Osteoblast (primary cell): ENCODE data around the gene PRKAR1A. TPM values are rescaled to one million over a fixed set of nuclear protein-coding genes. Genes with fewer than 3 reads are reported as not detected.

Experiments
- DNase-seq: peaks from one replicate; pipeline ENCODE4 v3.0.0; 2011; ENCODE audit warnings: low spot score, mixed read lengths; ENCODE audit not compliant: insufficient read length; ENCODE audit errors: missing footprints
- H2AFZ ChIP-seq: 2 replicates; pipeline ENCODE4 v1.6.0; 2011; ENCODE audit warnings: mild to moderate bottlenecking, low read length
- H3K27ac ChIP-seq: 2 replicates; pipeline ENCODE4 v1.5.1; 2011; ENCODE audit warnings: mild to moderate bottlenecking, low read depth, low read length, moderate library complexity
- H3K27me3 ChIP-seq: 2 replicates; pipeline ENCODE4 v1.6.0; 2012; ENCODE audit warnings: mild to moderate bottlenecking, control low read depth, inconsistent platforms, low read length, moderate library complexity; ENCODE audit not compliant: insufficient read depth
- H3K36me3 ChIP-seq: 2 replicates; pipeline ENCODE4 v1.5.1; 2011; ENCODE audit warnings: mild to moderate bottlenecking, low read length, control low read depth, moderate library complexity; ENCODE audit not compliant: insufficient read depth
- H3K4me1 ChIP-seq: 2 replicates; pipeline ENCODE4 v1.5.1; 2011; ENCODE audit warnings: mild to moderate bottlenecking, low read length, control low read depth, moderate library complexity; ENCODE audit not compliant: insufficient read depth
- H3K4me2 ChIP-seq: 2 replicates; pipeline ENCODE4 v1.6.0; 2011; ENCODE audit warnings: mild to moderate bottlenecking, low read length; ENCODE audit not compliant: insufficient read depth
- H3K4me3 ChIP-seq: fragments of 200-600 bp; sonication (generic); 3 replicates; pipeline ENCODE4 v1.5.1; 2012; ENCODE audit warnings: mild to moderate bottlenecking, low read length, inconsistent platforms; ENCODE audit not compliant: insufficient read depth
- H3K79me2 ChIP-seq: 2 replicates; pipeline ENCODE4 v1.6.0; 2012; ENCODE audit warnings: mild to moderate bottlenecking, low read length, control low read depth, inconsistent platforms; ENCODE audit not compliant: insufficient read depth
- H3K9me3 ChIP-seq: 2 replicates; pipeline ENCODE4 v1.5.1; 2011; ENCODE audit warnings: low read depth, low read length, control low read depth
- H4K20me1 ChIP-seq: 2 replicates; pipeline ENCODE4 v1.6.0; 2012; ENCODE audit warnings: mild to moderate bottlenecking, low read length, control low read depth; ENCODE audit not compliant: insufficient read depth
- total RNA-seq: library from RNA; depleted of rRNA; stranded (reverse); fragments of >200 nt; gene quantifications from 2 replicates; pipeline ENCODE4 v1.2.3, GENCODE V29; 2012
- TF ChIP-seq, protein P1 (sequence below): IDR thresholded peaks from 2 replicates; pipeline ENCODE4 v1.5.1; 2011; ENCODE audit warnings: mild to moderate bottlenecking, low read depth, low read length, moderate library complexity; ENCODE audit errors: extremely low read depth

PRKAR1A gene
- total RNA-seq, 1 donor: 259 TPM

DNA sequence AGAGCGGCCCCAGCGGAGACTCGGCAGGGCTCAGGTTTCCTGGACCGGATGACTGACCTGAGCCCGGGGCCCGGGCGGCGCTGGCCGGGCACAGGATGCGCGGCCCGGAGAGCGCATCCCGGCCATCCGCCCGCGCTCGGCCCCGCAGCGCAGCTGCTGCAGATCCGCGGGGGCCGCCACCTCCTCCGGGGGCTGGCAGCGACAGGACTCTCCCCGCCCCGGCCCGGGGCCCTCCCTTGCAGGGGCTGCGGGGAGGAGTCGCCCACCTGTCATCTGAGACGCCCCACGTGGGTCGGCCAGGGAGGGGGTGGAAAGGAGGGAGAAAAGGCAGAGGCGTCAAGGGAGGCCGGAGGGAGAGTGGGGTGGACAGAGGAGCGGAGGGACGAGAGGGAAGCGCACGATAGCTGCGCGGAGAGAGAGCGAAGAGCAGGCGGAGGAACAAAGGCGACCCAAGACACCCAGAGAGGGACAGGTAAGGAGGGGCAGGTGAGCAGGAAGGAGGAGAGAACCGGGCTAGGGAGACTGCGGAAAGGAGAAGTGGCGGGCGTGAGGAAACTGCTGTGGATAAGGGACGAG is 471 bp upstream of the PRKAR1A start:
- TF ChIP-seq, protein P1, sequence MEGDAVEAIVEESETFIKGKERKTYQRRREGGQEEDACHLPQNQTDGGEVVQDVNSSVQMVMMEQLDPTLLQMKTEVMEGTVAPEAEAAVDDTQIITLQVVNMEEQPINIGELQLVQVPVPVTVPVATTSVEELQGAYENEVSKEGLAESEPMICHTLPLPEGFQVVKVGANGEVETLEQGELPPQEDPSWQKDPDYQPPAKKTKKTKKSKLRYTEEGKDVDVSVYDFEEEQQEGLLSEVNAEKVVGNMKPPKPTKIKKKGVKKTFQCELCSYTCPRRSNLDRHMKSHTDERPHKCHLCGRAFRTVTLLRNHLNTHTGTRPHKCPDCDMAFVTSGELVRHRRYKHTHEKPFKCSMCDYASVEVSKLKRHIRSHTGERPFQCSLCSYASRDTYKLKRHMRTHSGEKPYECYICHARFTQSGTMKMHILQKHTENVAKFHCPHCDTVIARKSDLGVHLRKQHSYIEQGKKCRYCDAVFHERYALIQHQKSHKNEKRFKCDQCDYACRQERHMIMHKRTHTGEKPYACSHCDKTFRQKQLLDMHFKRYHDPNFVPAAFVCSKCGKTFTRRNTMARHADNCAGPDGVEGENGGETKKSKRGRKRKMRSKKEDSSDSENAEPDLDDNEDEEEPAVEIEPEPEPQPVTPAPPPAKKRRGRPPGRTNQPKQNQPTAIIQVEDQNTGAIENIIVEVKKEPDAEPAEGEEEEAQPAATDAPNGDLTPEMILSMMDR: no peak
- peak overlapping the region; percentile 80 for H3K4me3 ChIP-seq
- H3K27me3 ChIP-seq: no peaks in the 10 kb centered on the region
- peaks cover 35% of the 10 kb centered on the region for H4K20me1 ChIP-seq
- peak overlapping the region; percentile 98 for H3K27ac ChIP-seq
- peak overlapping the region; percentile 94 for H2AFZ ChIP-seq
- peaks cover 49% of the 10 kb centered on the region for H3K79me2 ChIP-seq
- H3K4me1 ChIP-seq: peaks cover 27% of the 10 kb centered on the region
- H3K36me3 ChIP-seq: peaks cover 16% of the 10 kb centered on the region
- H3K9me3 ChIP-seq: no peaks in the 10 kb centered on the region
- peak; percentile 91 for DNase-seq
- peak overlapping the region; percentile 99 for H3K4me2 ChIP-seq

DNA sequence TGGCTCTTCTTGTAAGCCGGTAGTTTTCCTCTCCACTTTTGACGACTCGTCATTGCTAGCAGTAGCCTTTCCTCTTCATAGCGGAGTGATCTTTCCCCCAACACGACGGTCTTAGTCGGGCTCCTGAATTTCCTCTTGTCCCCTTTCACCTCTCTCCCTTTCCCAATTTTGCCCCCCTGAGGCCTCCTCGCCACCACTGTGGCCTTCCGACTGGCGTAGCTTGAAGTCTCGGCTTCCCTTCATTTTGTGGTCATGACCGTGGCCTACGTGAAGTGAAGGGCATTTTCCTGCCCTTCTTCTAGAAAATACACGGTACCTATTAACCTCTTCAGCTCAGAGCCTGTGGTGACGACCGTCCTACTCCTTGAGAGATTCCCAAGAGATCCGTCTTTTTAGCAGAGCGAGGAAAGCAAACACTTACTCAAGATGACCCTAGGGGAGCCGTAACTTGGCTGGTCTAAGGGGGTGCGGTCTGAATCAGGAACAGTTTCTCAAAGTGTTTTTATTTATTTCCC is 787 bp downstream of the PRKAR1A start:
- H2AFZ ChIP-seq: peak overlapping the region; percentile 61
- H3K27ac ChIP-seq: peak overlapping the region; percentile 98
- H3K27me3 ChIP-seq: no peaks in the 10 kb centered on the region
- peaks cover 28% of the 10 kb centered on the region for H3K36me3 ChIP-seq
- H3K4me2 ChIP-seq: peak overlapping the region; percentile 99
- peaks cover 27% of the 10 kb centered on the region for H3K4me1 ChIP-seq
- H3K9me3 ChIP-seq: no peaks in the 10 kb centered on the region
- peaks cover 38% of the 10 kb centered on the region for H4K20me1 ChIP-seq
- DNase-seq: peak; percentile 81
- TF ChIP-seq, protein P1: no peak
- peak overlapping the region; percentile 80 for H3K4me3 ChIP-seq
- H3K79me2 ChIP-seq: peaks cover 61% of the 10 kb centered on the region

DNA sequence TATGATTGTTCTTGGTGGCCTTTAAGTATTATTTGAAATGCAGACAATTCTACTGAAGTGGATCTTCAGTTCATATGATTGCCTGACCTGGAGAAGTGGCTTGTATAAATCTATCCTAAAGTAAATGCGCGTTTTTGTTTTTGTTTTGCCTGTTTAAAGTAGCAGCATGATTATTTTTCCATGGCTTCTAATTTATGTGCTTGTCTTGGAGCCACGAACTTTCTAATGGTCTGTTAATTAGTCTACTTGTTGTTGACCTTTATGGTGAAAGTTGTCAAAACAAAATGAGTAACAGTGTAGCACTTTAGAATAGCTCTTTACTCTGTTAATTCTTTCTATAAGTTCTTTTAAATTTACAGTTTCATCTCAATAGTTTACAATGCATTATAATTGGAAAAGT is 1.7 kb downstream of the PRKAR1A start:
- H3K4me1 ChIP-seq: peaks cover 27% of the 10 kb centered on the region
- no peaks in the 10 kb centered on the region for H3K9me3 ChIP-seq
- no peaks in the 10 kb centered on the region for H3K27me3 ChIP-seq
- peaks cover 43% of the 10 kb centered on the region for H4K20me1 ChIP-seq
- H3K79me2 ChIP-seq: peaks cover 71% of the 10 kb centered on the region
- H3K4me3 ChIP-seq: peak overlapping the region; percentile 80
- no peak overlapping the region for H2AFZ ChIP-seq
- peak overlapping the region; percentile 98 for H3K27ac ChIP-seq
- H3K36me3 ChIP-seq: peaks cover 38% of the 10 kb centered on the region
- TF ChIP-seq, protein P1: no peak
- DNase-seq: no peak
- peak overlapping the region; percentile 99 for H3K4me2 ChIP-seq

DNA sequence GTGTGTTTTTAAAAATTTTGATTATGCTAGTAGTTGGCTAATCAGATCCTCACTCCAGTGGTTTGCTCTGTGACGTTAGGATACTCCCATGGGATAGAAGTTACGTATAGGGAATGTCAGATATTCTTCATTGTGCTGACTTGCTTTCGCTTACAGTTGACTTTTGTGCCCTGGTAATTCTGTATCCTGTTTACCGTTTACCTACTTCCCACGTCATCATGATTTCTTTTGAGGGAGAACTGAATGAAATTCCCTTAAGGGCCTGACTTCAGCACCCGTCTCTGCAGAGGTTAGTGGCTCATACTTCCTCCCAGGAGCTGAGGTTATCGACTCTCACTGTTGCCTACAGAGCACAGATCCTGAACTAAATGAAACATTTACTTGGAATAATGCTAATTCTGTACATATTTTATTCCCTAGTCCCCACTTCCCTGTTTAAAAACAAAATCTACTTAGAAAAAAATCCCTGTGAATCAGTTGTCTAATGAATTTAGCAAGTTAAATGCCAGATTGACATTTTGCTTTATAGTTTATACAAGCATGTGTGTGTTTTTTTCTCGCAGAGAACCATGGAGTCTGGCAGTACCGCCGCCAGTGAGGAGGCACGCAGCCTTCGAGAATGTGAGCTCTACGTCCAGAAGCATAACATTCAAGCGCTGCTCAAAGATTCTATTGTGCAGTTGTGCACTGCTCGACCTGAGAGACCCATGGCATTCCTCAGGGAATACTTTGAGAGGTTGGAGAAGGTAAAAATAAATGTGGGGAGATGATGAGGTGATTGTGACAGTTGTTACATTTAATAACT is 2.8 kb downstream of the PRKAR1A start:
- H3K27me3 ChIP-seq: no peaks in the 10 kb centered on the region
- H3K27ac ChIP-seq: peak overlapping the region; percentile 98
- peaks cover 49% of the 10 kb centered on the region for H4K20me1 ChIP-seq
- H3K9me3 ChIP-seq: no peaks in the 10 kb centered on the region
- peaks cover 82% of the 10 kb centered on the region for H3K79me2 ChIP-seq
- no peak overlapping the region for H2AFZ ChIP-seq
- DNase-seq: peak; percentile 89
- H3K4me3 ChIP-seq: peak overlapping the region; percentile 80
- H3K4me1 ChIP-seq: peaks cover 34% of the 10 kb centered on the region
- peaks cover 47% of the 10 kb centered on the region for H3K36me3 ChIP-seq
- peak overlapping the region; percentile 99 for H3K4me2 ChIP-seq
- TF ChIP-seq, protein P1: no peak
